HL-60/S4 treated with phorbol 12-myristate 13-acetate at 8.2 ng/mL for 4 days and 3 days (cell line): ENCODE results near the gene TBPL2.

ENCODE experiments used
- in situ Hi-C: fragments of 300-500 bp; cut with MboI; formaldehyde crosslinking; loops from 2 replicates; pipeline ENCODE4 v1.15.0; 2022; ENCODE audit warnings: low sequenced_read_pairs

Gene TBPL2

GRCh38 chr14:55366271-55366670 is 74.1 kb downstream of the TBPL2 start:
- in situ Hi-C loops = no loop called here
